Urothelium cell line (cell line): ENCODE results near the gene HNRNPC.
"Not testable (repeated sequence)": the region's sequence is repeated elsewhere in the genome, so short reads cannot be mapped to it uniquely, and the experiment has no call there.

Experiments used
- DNase-seq: peaks from one replicate; pipeline ENCODE4 v3.0.0; 2011; ENCODE audit warnings: low spot score, mixed read lengths
- FAIRE-seq: peaks from 2 replicates; lab custom pipeline; 2011; peaks lifted over from hg19 to GRCh38; lab: Jason Lieb, UNC

Gene HNRNPC

GRCh38 chr14:21199611-21200560, 69.4 kb downstream of the HNRNPC start:
- FAIRE-seq = no peak
- no peak for DNase-seq

- FAIRE-seq (no peak), DNase-seq (no peak)
Observed at GRCh38 chr14:21197418-21198205, 71.6 kb downstream of the HNRNPC start.

GRCh38 chr14:21194597-21194996, 74.6 kb downstream of the HNRNPC start:
- DNase-seq (no peak), FAIRE-seq (no peak)

GRCh38 chr14:21192875-21193535, 76.2 kb downstream of the HNRNPC start:
- FAIRE-seq (no peak), DNase-seq (no peak)

- no peak for FAIRE-seq
- no peak for DNase-seq
Observed at GRCh38 chr14:21192447-21192822, 76.8 kb downstream of the HNRNPC start.

- FAIRE-seq (no peak), DNase-seq (peak; percentile 37)
Observed at GRCh38 chr14:21191809-21192446, 77.3 kb downstream of the HNRNPC start.

GRCh38 chr14:21191261-21191808, 77.9 kb downstream of the HNRNPC start:
- FAIRE-seq = no peak
- DNase-seq = no peak

GRCh38 chr14:21185491-21185890, 83.8 kb downstream of the HNRNPC start:
- FAIRE-seq (no peak), DNase-seq (no peak)

GRCh38 chr14:21184254-21184653, 85.0 kb downstream of the HNRNPC start:
- DNase-seq (no peak), FAIRE-seq (no peak)

- DNase-seq (no peak), FAIRE-seq (no peak)
Observed at GRCh38 chr14:21182166-21182565, 87.1 kb downstream of the HNRNPC start.

- no peak for FAIRE-seq
- no peak for DNase-seq
Observed at GRCh38 chr14:21171128-21171527, 98.1 kb downstream of the HNRNPC start.

- DNase-seq = no peak
- FAIRE-seq = no peak
Observed at GRCh38 chr14:21169573-21169972, 99.7 kb downstream of the HNRNPC start.

GRCh38 chr14:21168055-21168454, 101.2 kb downstream of the HNRNPC start:
- DNase-seq = no peak
- FAIRE-seq = no peak

GRCh38 chr14:21165670-21166069, 103.6 kb downstream of the HNRNPC start:
- DNase-seq, FAIRE-seq: not testable (repeated sequence)

GRCh38 chr14:21165002-21165605, 104.1 kb downstream of the HNRNPC start:
- not testable (repeated sequence) for FAIRE-seq

GRCh38 chr14:21163871-21164291, 105.4 kb downstream of the HNRNPC start:
- no peak for DNase-seq

More at GRCh38 chr14:21165002-21165605, 104.1 kb downstream of the HNRNPC start:
- DNase-seq = not testable (repeated sequence)

GRCh38 chr14:21162081-21162480, 107.2 kb downstream of the HNRNPC start:
- DNase-seq (no peak), FAIRE-seq (no peak)

More at GRCh38 chr14:21163871-21164291, 105.4 kb downstream of the HNRNPC start:
- FAIRE-seq = no peak

- DNase-seq (no peak), FAIRE-seq (no peak)
Observed at GRCh38 chr14:21160061-21160610, 109.1 kb downstream of the HNRNPC start.
